ENCODE results near the gene SHISAL1.

The SHISAL1 gene

GRCh38 chr22:44276041-44276440, 36.7 kb downstream of the SHISAL1 start:
- DNase-seq: no peak

GRCh38 chr22:44275631-44275995, 37.1 kb downstream of the SHISAL1 start:
- DNase-seq: no peak

GRCh38 chr22:44274918-44275630, 37.7 kb downstream of the SHISAL1 start:
- no peak for DNase-seq

- DNase-seq: no peak
Observed at GRCh38 chr22:44273175-44273574, 39.6 kb downstream of the SHISAL1 start.

GRCh38 chr22:44272401-44272771, 40.4 kb downstream of the SHISAL1 start:
- DNase-seq: no peak

- DNase-seq: no peak
Observed at GRCh38 chr22:44271732-44272400, 40.9 kb downstream of the SHISAL1 start.

- no peak for DNase-seq
Observed at GRCh38 chr22:44271010-44271500, 41.7 kb downstream of the SHISAL1 start.

GRCh38 chr22:44270556-44270880, 42.2 kb downstream of the SHISAL1 start:
- no peak for DNase-seq

- no peak for DNase-seq
Observed at GRCh38 chr22:44269757-44270555, 42.8 kb downstream of the SHISAL1 start.

- no peak for DNase-seq
Observed at GRCh38 chr22:44269117-44269498, 43.6 kb downstream of the SHISAL1 start.

GRCh38 chr22:44268431-44269116, 44.2 kb downstream of the SHISAL1 start:
- DNase-seq: no peak

- DNase-seq: no peak
Observed at GRCh38 chr22:44267856-44268255, 44.9 kb downstream of the SHISAL1 start.

GRCh38 chr22:44266796-44267760, 45.7 kb downstream of the SHISAL1 start:
- DNase-seq: no peak

GRCh38 chr22:44263547-44263946, 49.2 kb downstream of the SHISAL1 start:
- no peak for DNase-seq

- DNase-seq: no peak
Observed at GRCh38 chr22:44261861-44262595, 50.7 kb downstream of the SHISAL1 start.

- no peak for DNase-seq
Observed at GRCh38 chr22:44261164-44261860, 51.4 kb downstream of the SHISAL1 start.

GRCh38 chr22:44260216-44261035, 52.3 kb downstream of the SHISAL1 start:
- DNase-seq: no peak

GRCh38 chr22:44259366-44260215, 53.2 kb downstream of the SHISAL1 start:
- no peak for DNase-seq
